DND-41 (cell line): ENCODE measurements around the gene TMEM164.

ENCODE experiments used
- ATAC-seq: fragments of 200-7000 bp; cut with Tn5 transposase; 3 replicates; pipeline ENCODE4 v1.9.1; 2021; ENCODE audit warnings: low read depth; ENCODE audit not compliant: insufficient read depth
- DNase-seq: peaks from one replicate; pipeline ENCODE4 v3.0.0-alpha.2; 2020
- H2AFZ ChIP-seq: 2 replicates; pipeline ENCODE4 v1.6.0; 2012; ENCODE audit warnings: low read depth, low read length
- H3K27ac ChIP-seq: 2 replicates; pipeline ENCODE4 v1.5.1; 2012; ENCODE audit warnings: low read length, inconsistent platforms
- H3K27me3 ChIP-seq: fragments of 200-600 bp; sonication (generic); 2 replicates; pipeline ENCODE4 v1.6.0; 2012; ENCODE audit warnings: low read length, mild to moderate bottlenecking, inconsistent platforms; ENCODE audit not compliant: insufficient read depth, poor library complexity
- H3K36me3 ChIP-seq: 2 replicates; pipeline ENCODE4 v1.5.1; 2012; ENCODE audit warnings: low read length, inconsistent platforms; ENCODE audit not compliant: insufficient read depth
- H3K4me1 ChIP-seq: 2 replicates; pipeline ENCODE4 v1.5.1; 2012; ENCODE audit warnings: mild to moderate bottlenecking, low read length; ENCODE audit not compliant: insufficient read depth
- H3K4me2 ChIP-seq: 2 replicates; pipeline ENCODE4 v1.6.0; 2012; ENCODE audit warnings: mild to moderate bottlenecking, moderate library complexity, low read length, inconsistent platforms; ENCODE audit not compliant: insufficient read depth
- H3K4me3 ChIP-seq, 2 experiments: fragments of 200-600 bp in 1 of 2; shearing (Covaris generic) in 1 of 2; 2 replicates each; pipeline ENCODE4 v1.5.1; 2012 to 2016; ENCODE audit warnings: inconsistent platforms in 2 of 2, low read length in 2 of 2, mild to moderate bottlenecking in 2 of 2, low read depth in 1 of 2, moderate library complexity in 1 of 2
- H3K79me2 ChIP-seq: 2 replicates; pipeline ENCODE4 v1.6.0; 2012; ENCODE audit warnings: low read length, inconsistent platforms; ENCODE audit not compliant: insufficient read depth
- H3K9ac ChIP-seq: 2 replicates; pipeline ENCODE4 v1.6.0; 2012; ENCODE audit warnings: low read depth, mild to moderate bottlenecking, inconsistent platforms, low read length, moderate library complexity
- H3K9me3 ChIP-seq: 2 replicates; pipeline ENCODE4 v1.5.1; 2012; ENCODE audit warnings: low read length, moderate library complexity, mild to moderate bottlenecking, inconsistent platforms; ENCODE audit not compliant: insufficient read depth, severe bottlenecking
- H4K20me1 ChIP-seq: 2 replicates; pipeline ENCODE4 v1.6.0; 2012; ENCODE audit warnings: low read length; ENCODE audit not compliant: insufficient read depth
- CTCF ChIP-seq: IDR thresholded peaks from 2 replicates; pipeline ENCODE4 v1.5.1; 2012; ENCODE audit warnings: borderline replicate concordance, low read length, moderate library complexity, mild to moderate bottlenecking; ENCODE audit not compliant: poor library complexity, severe bottlenecking; ENCODE audit errors: extremely low read depth
- EZH2 ChIP-seq: IDR thresholded peaks from 3 replicates; pipeline ENCODE4 v1.6.1; 2012; ENCODE audit warnings: borderline replicate concordance, low read depth, mild to moderate bottlenecking, moderate library complexity, low read length, inconsistent platforms; ENCODE audit not compliant: severe bottlenecking

The TMEM164 gene

GRCh38 chrX:110008011-110008635 lies 5.2 kb downstream of the TMEM164 start:
- no peaks in the 10 kb centered on the region for H4K20me1 ChIP-seq
- no peak overlapping the region for H3K4me2 ChIP-seq
- peaks cover 10% of the 10 kb centered on the region for H3K79me2 ChIP-seq
- no peaks in the 10 kb centered on the region for H3K27me3 ChIP-seq
- DNase-seq: no peak
- no peaks in the 10 kb centered on the region for H3K9me3 ChIP-seq
- H3K4me3 ChIP-seq: no peak overlapping the region
- no peak overlapping the region for H2AFZ ChIP-seq
- ATAC-seq: no peak
- no peak overlapping the region for H3K27ac ChIP-seq
- TF ChIP-seq EZH2 (no peak), CTCF (no peak)
- H3K4me1 ChIP-seq: peaks cover 19% of the 10 kb centered on the region
- H3K9ac ChIP-seq: no peak overlapping the region
- H3K36me3 ChIP-seq: peaks cover 7% of the 10 kb centered on the region; the same call in 1 of the 2 replicates

- Histone ChIP-seq H3K4me3 (no peak overlapping the region), H4K20me1 (no peaks in the 10 kb centered on the region), H3K9ac (no peak overlapping the region), H3K4me1 (no peaks in the 10 kb centered on the region), H2AFZ (no peak overlapping the region), H3K9me3 (no peaks in the 10 kb centered on the region), H3K27ac (no peak overlapping the region), H3K79me2 (no peaks in the 10 kb centered on the region; the same call in 1 of the 2 replicates), H3K4me2 (no peak overlapping the region), H3K36me3 (no peaks in the 10 kb centered on the region; the same call in none of the 2 replicates), H3K27me3 (no peaks in the 10 kb centered on the region)
- no peak for DNase-seq
- no peak for TF ChIP-seq EZH2
- TF ChIP-seq CTCF: no peak
- ATAC-seq: no peak
Observed at GRCh38 chrX:110012818-110013485, 10.0 kb downstream of the TMEM164 start.

- no peaks in the 10 kb centered on the region for H4K20me1 ChIP-seq
- TF ChIP-seq EZH2 (no peak), CTCF (no peak)
- no peak for DNase-seq
- no peak overlapping the region for H3K27ac ChIP-seq
- no peak overlapping the region for H3K4me2 ChIP-seq
- ATAC-seq: no peak
- no peaks in the 10 kb centered on the region for H3K4me1 ChIP-seq
- H3K9ac ChIP-seq: no peak overlapping the region
- H3K4me3 ChIP-seq: no peak overlapping the region
- no peaks in the 10 kb centered on the region for H3K9me3 ChIP-seq
- no peaks in the 10 kb centered on the region for H3K27me3 ChIP-seq
- H3K36me3 ChIP-seq: no peaks in the 10 kb centered on the region; the same call in none of the 2 replicates
- no peak overlapping the region for H2AFZ ChIP-seq
- H3K79me2 ChIP-seq: no peaks in the 10 kb centered on the region
Observed at GRCh38 chrX:110013968-110014367, 11.1 kb downstream of the TMEM164 start.
